Measurements from ENCODE around the gene PI4K2A.

Gene PI4K2A

GRCh38 chr10:97623277-97623676 lies 17.2 kb upstream of the PI4K2A start:
- TF ChIP-seq, protein P1, sequence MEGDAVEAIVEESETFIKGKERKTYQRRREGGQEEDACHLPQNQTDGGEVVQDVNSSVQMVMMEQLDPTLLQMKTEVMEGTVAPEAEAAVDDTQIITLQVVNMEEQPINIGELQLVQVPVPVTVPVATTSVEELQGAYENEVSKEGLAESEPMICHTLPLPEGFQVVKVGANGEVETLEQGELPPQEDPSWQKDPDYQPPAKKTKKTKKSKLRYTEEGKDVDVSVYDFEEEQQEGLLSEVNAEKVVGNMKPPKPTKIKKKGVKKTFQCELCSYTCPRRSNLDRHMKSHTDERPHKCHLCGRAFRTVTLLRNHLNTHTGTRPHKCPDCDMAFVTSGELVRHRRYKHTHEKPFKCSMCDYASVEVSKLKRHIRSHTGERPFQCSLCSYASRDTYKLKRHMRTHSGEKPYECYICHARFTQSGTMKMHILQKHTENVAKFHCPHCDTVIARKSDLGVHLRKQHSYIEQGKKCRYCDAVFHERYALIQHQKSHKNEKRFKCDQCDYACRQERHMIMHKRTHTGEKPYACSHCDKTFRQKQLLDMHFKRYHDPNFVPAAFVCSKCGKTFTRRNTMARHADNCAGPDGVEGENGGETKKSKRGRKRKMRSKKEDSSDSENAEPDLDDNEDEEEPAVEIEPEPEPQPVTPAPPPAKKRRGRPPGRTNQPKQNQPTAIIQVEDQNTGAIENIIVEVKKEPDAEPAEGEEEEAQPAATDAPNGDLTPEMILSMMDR (conservative IDR thresholded peaks at IDR 0.05; ENCODE audit: low read depth, low read length) = no peak
- H3K4me3 ChIP-seq (IDR thresholded peaks at IDR 0.05; ENCODE audit: insufficient read depth, low read depth, low read length) = no peak overlapping the region
- no peaks in the 10 kb centered on the region for H4K20me1 ChIP-seq (ENCODE audit: insufficient read depth)
- no peak overlapping the region for H3K4me2 ChIP-seq
- H3K36me3 ChIP-seq (ENCODE audit: insufficient read depth) = no peaks in the 10 kb centered on the region
- H3K9ac ChIP-seq = no peak overlapping the region
- H3K79me2 ChIP-seq (ENCODE audit: insufficient read depth, low read depth) = no peaks in the 10 kb centered on the region
- no peak overlapping the region for H3K27ac ChIP-seq
- H3K27me3 ChIP-seq (ENCODE audit: insufficient read depth, low read depth) = no peaks in the 10 kb centered on the region
- H2AFZ ChIP-seq (ENCODE audit: low read depth) = no peak overlapping the region
- H3K4me1 ChIP-seq (ENCODE audit: low read depth, poor library complexity, severe bottlenecking) = no peaks in the 10 kb centered on the region

DNA sequence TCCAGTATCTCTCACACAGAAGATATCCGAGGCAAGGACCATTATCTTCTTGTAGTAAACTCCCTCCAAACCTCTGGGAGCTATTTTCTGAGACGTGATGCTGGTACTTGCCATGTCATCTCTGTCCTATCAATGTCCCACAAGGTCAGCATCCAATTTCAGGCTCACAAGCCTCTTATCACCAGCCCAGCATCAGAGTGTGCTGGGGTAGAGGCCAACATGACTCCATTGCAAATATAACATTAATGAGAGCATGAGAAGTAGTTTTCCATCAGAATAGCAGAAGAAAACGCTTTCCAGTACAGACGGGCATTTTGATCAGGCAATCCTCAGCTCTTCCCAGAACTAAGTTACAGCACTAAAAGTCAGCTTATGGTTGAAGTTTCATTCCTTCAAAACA lies 12.7 kb upstream of the PI4K2A start:
- Histone ChIP-seq H4K20me1 (ENCODE audit: insufficient read depth) (no peaks in the 10 kb centered on the region), H3K4me3 (IDR thresholded peaks at IDR 0.05; ENCODE audit: insufficient read depth, low read depth, low read length) (no peak overlapping the region), H3K79me2 (ENCODE audit: insufficient read depth, low read depth) (no peaks in the 10 kb centered on the region), H2AFZ (ENCODE audit: low read depth) (no peak overlapping the region), H3K4me2 (no peak overlapping the region), H3K27ac (no peak overlapping the region), H3K36me3 (ENCODE audit: insufficient read depth) (no peaks in the 10 kb centered on the region), H3K27me3 (ENCODE audit: insufficient read depth, low read depth) (no peaks in the 10 kb centered on the region), H3K4me1 (ENCODE audit: low read depth, poor library complexity, severe bottlenecking) (no peaks in the 10 kb centered on the region), H3K9ac (no peak overlapping the region)
- TF ChIP-seq, protein P1 (conservative IDR thresholded peaks at IDR 0.05; ENCODE audit: low read depth, low read length) = no peak

DNA sequence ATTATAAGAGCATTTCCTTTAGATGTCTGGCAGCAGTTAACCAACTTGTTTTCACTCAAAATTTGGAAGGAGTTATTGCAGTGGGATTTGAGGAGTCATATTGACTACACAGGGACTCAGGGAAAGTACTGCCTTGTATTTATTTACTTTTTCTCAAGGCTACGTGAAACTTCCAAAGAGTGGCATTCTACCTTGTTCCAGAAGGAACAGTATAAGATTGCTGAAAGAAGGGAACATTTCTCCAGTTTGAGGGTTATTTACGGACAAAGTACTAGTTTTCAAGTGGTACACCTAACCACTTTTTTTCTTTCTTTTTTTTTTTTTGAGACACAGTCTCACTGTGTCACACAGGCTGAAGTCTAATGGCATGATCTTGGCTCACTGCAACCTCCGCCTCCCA lies 12.2 kb upstream of the PI4K2A start:
- Histone ChIP-seq H3K27me3 (ENCODE audit: insufficient read depth, low read depth) (no peaks in the 10 kb centered on the region), H3K4me2 (no peak overlapping the region), H3K4me1 (ENCODE audit: low read depth, poor library complexity, severe bottlenecking) (no peaks in the 10 kb centered on the region), H4K20me1 (ENCODE audit: insufficient read depth) (no peaks in the 10 kb centered on the region), H3K4me3 (IDR thresholded peaks at IDR 0.05; ENCODE audit: insufficient read depth, low read depth, low read length) (no peak overlapping the region), H3K27ac (no peak overlapping the region), H3K9ac (no peak overlapping the region), H3K79me2 (ENCODE audit: insufficient read depth, low read depth) (no peaks in the 10 kb centered on the region), H2AFZ (ENCODE audit: low read depth) (no peak overlapping the region), H3K36me3 (ENCODE audit: insufficient read depth) (no peaks in the 10 kb centered on the region)
- TF ChIP-seq, protein P1 (conservative IDR thresholded peaks at IDR 0.05; ENCODE audit: low read depth, low read length) = no peak

- no peak overlapping the region for H3K4me2 ChIP-seq
- TF ChIP-seq, protein P1 (conservative IDR thresholded peaks at IDR 0.05; ENCODE audit: low read depth, low read length) = no peak
- no peaks in the 10 kb centered on the region for H3K36me3 ChIP-seq (ENCODE audit: insufficient read depth)
- no peak overlapping the region for H3K27ac ChIP-seq
- H3K4me3 ChIP-seq (IDR thresholded peaks at IDR 0.05; ENCODE audit: insufficient read depth, low read depth, low read length) = no peak overlapping the region
- H3K79me2 ChIP-seq (ENCODE audit: insufficient read depth, low read depth) = no peaks in the 10 kb centered on the region
- H3K9ac ChIP-seq = no peak overlapping the region
- no peaks in the 10 kb centered on the region for H4K20me1 ChIP-seq (ENCODE audit: insufficient read depth)
- no peak overlapping the region for H2AFZ ChIP-seq (ENCODE audit: low read depth)
- H3K27me3 ChIP-seq (ENCODE audit: insufficient read depth, low read depth) = no peaks in the 10 kb centered on the region
- no peaks in the 10 kb centered on the region for H3K4me1 ChIP-seq (ENCODE audit: low read depth, poor library complexity, severe bottlenecking)
These were observed 11.2 kb upstream of the PI4K2A start for GRCh38 chr10:97629289-97629688.
